NB4 (cell line): ENCODE data around the gene HNF1B.

Experiments used
- DNase-seq: peaks from one replicate; pipeline ENCODE4 v3.0.0; 2010; ENCODE audit warnings: low read depth
- H3K4me3 ChIP-seq: one replicate; pipeline ENCODE4 v1.5.1; 2011; ENCODE audit warnings: mild to moderate bottlenecking, low read depth, low read length, moderate library complexity
- MAX ChIP-seq: IDR thresholded peaks from 2 replicates; pipeline ENCODE4 v1.6.1; 2011; ENCODE audit warnings: low read depth, low read length
- MYC ChIP-seq: IDR thresholded peaks from 2 replicates; pipeline ENCODE4 v1.6.1; 2011; ENCODE audit warnings: low read depth, low read length
- POLR2A ChIP-seq: IDR thresholded peaks from 2 replicates; pipeline ENCODE4 v1.6.1; 2011; ENCODE audit warnings: mild to moderate bottlenecking; ENCODE audit not compliant: insufficient read length; ENCODE audit errors: extremely low read depth
- TF ChIP-seq, protein P1 (sequence below): IDR thresholded peaks from one replicate; pipeline ENCODE4 v1.5.1; 2012; ENCODE audit warnings: low read depth, low read length

Gene HNF1B

DNA sequence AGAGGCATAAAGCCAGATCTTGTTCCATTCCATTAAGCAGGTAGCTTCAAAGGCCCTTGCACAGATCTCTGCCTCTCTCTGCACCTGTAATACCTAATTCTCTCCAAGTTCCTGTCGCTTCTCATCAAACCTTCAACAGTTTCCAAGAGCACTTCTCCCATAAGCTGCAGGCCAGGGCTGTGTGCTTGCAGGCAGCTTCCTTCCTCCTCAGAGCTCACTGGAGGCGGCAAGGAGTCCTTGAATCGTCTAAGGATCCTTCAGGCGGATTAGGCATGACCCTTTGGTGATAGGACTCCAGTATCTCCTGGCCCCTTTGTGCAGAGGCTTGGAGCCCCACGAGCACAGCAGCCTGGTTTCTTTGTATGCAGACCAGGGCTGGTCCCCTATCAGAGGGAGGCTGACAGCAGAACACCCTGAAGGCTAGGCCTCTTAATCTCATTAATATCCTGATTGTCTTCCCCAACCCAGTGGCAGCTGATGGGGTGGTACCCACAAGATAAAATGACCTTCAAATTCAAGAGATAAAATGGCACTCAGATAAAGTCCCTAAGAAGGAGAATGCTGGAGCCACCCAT, 19.8 kb downstream of the HNF1B start:
- TF ChIP-seq, protein P1, sequence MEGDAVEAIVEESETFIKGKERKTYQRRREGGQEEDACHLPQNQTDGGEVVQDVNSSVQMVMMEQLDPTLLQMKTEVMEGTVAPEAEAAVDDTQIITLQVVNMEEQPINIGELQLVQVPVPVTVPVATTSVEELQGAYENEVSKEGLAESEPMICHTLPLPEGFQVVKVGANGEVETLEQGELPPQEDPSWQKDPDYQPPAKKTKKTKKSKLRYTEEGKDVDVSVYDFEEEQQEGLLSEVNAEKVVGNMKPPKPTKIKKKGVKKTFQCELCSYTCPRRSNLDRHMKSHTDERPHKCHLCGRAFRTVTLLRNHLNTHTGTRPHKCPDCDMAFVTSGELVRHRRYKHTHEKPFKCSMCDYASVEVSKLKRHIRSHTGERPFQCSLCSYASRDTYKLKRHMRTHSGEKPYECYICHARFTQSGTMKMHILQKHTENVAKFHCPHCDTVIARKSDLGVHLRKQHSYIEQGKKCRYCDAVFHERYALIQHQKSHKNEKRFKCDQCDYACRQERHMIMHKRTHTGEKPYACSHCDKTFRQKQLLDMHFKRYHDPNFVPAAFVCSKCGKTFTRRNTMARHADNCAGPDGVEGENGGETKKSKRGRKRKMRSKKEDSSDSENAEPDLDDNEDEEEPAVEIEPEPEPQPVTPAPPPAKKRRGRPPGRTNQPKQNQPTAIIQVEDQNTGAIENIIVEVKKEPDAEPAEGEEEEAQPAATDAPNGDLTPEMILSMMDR = no peak
- TF ChIP-seq MYC (no peak), POLR2A (no peak), MAX (no peak)
- no peak overlapping the region for H3K4me3 ChIP-seq
- DNase-seq = no peak

DNA sequence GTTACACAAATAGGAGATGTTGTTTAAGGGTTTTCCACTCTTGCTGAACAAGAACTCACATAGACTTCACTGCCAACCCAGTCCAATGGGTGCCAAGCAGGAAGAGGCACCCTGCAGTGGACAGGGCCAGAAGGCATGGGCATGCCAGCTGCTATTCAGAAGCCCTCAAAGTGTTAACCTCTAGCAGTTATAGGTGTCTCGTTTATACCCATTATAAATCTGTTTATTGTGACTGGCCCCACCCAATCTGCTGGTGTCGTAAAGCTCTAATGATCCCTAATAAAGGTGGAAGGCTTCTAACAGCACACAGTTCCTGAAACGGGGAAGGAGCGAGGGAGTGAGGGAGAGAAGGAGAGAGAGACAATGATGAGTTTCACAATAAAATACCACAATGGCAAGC, 23.9 kb downstream of the HNF1B start:
- DNase-seq = no peak
- TF ChIP-seq, protein P1 = no peak
- TF ChIP-seq MAX (no peak), MYC (no peak), POLR2A (no peak)
- H3K4me3 ChIP-seq = no peak overlapping the region

- no peak for TF ChIP-seq MYC
- TF ChIP-seq, protein P1 = no peak
- TF ChIP-seq MAX = no peak
- no peak for TF ChIP-seq POLR2A
- no peak overlapping the region for H3K4me3 ChIP-seq
- no peak for DNase-seq
Observed at GRCh38 chr17:37719866-37720265, 25.0 kb downstream of the HNF1B start.

- no peak for DNase-seq
- no peak for TF ChIP-seq MYC
- TF ChIP-seq, protein P1 = no peak
- TF ChIP-seq MAX = no peak
- no peak for TF ChIP-seq POLR2A
Observed at GRCh38 chr17:37718324-37719048, 26.4 kb downstream of the HNF1B start.

GRCh38 chr17:37717627-37718323, 27.1 kb downstream of the HNF1B start:
- H3K4me3 ChIP-seq = no peak overlapping the region
- TF ChIP-seq MYC (no peak), MAX (no peak), POLR2A (no peak)
- TF ChIP-seq, protein P1 = no peak
- DNase-seq = no peak

More at GRCh38 chr17:37718324-37719048, 26.4 kb downstream of the HNF1B start:
- no peak overlapping the region for H3K4me3 ChIP-seq
